Non-pigmented ciliary epithelial cell (primary cell): ENCODE data around the gene VPS54.

ENCODE experiments used
- DNase-seq: peaks from one replicate; pipeline ENCODE4 v3.0.0-alpha.2; 2010; ENCODE audit warnings: low read depth

Gene VPS54

GRCh38 chr2:63843791-63844190 is 175.4 kb downstream of the VPS54 start:
- no peak for DNase-seq

GRCh38 chr2:63843093-63843492 is 176.1 kb downstream of the VPS54 start:
- DNase-seq, result no peak

GRCh38 chr2:63842149-63843061 is 176.8 kb downstream of the VPS54 start:
- no peak for DNase-seq
